ENCODE measurements around the gene PCDH15.

DNA sequence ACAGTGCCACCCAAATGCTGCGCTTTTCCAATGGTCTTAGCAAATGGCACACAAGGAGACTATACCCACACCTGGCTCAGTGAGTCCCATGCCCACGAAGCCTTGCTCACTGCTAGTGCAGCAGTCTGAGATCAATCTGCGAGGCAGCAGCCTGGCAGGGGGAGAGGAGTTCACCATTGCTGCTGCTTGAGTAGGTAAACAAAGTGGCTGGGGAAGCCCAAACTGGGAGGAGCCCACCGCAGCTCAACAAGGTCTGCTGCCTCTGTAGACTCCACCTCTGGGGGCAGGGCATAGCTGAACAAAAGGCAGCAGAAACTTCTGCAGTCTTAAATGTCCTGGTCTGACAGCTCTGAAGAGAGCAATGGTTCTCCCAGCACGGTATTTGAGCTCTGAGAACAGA, 891.2 kb downstream of the PCDH15 start:
- TF ChIP-seq, protein P1, sequence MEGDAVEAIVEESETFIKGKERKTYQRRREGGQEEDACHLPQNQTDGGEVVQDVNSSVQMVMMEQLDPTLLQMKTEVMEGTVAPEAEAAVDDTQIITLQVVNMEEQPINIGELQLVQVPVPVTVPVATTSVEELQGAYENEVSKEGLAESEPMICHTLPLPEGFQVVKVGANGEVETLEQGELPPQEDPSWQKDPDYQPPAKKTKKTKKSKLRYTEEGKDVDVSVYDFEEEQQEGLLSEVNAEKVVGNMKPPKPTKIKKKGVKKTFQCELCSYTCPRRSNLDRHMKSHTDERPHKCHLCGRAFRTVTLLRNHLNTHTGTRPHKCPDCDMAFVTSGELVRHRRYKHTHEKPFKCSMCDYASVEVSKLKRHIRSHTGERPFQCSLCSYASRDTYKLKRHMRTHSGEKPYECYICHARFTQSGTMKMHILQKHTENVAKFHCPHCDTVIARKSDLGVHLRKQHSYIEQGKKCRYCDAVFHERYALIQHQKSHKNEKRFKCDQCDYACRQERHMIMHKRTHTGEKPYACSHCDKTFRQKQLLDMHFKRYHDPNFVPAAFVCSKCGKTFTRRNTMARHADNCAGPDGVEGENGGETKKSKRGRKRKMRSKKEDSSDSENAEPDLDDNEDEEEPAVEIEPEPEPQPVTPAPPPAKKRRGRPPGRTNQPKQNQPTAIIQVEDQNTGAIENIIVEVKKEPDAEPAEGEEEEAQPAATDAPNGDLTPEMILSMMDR (IDR thresholded peaks at IDR 0.05): no peak
- TF ChIP-seq POLR2AphosphoS5 (IDR thresholded peaks at IDR 0.05; ENCODE audit: low read depth, low read length): no peak
- TF ChIP-seq EZH2phosphoT487 (IDR thresholded peaks at IDR 0.05; ENCODE audit: borderline replicate concordance, low read depth): no peak
- TF ChIP-seq RAD21 (IDR thresholded peaks at IDR 0.05; ENCODE audit: low read length): no peak
